ENCODE measurements around the gene TTC33.

DNA sequence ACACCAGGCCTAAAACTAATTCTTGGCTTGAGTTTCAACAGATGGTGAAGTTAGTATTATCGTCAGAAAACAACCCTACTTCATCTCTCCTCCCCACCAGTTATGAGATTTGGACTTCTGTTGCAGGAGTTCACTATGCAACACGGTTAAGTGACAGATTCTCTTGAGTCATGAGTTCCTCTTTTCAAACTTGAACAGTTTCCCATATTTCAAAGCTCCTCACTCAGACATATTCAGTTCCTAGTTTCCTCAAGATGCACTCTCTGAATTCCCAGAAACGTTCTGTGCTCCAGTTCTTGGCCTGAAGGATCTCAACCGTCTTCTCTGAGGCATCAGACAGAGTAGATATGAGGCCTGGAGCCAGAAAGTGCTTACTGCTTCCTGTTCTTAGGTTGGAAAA lies 83.3 kb downstream of the TTC33 start:
- TF ChIP-seq POLR2A (IDR thresholded peaks at IDR 0.05): no peak
- TF ChIP-seq, protein P1, sequence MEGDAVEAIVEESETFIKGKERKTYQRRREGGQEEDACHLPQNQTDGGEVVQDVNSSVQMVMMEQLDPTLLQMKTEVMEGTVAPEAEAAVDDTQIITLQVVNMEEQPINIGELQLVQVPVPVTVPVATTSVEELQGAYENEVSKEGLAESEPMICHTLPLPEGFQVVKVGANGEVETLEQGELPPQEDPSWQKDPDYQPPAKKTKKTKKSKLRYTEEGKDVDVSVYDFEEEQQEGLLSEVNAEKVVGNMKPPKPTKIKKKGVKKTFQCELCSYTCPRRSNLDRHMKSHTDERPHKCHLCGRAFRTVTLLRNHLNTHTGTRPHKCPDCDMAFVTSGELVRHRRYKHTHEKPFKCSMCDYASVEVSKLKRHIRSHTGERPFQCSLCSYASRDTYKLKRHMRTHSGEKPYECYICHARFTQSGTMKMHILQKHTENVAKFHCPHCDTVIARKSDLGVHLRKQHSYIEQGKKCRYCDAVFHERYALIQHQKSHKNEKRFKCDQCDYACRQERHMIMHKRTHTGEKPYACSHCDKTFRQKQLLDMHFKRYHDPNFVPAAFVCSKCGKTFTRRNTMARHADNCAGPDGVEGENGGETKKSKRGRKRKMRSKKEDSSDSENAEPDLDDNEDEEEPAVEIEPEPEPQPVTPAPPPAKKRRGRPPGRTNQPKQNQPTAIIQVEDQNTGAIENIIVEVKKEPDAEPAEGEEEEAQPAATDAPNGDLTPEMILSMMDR (IDR thresholded peaks at IDR 0.05 in 8 of 11, conservative IDR thresholded peaks at IDR 0.05 in 3 of 11): no peak

Measured in spleen (tissue), 7 donors.